WTC11 (cell line): ENCODE data around the gene SLC25A17.

ENCODE experiments used
- CBFB ChIP-seq: sonication (generic); formaldehyde crosslinking; IDR thresholded peaks from 2 replicates; pipeline ENCODE4 v1.8.1; 2022; ENCODE audit warnings: mild to moderate bottlenecking, low read depth, missing genetic modification reagents
- JAZF1 ChIP-seq: fragments of 250-450 bp; sonication (Bioruptor Pico); IDR thresholded peaks from 2 replicates; pipeline ENCODE4 v1.9.0; 2021; ENCODE audit warnings: moderate library complexity, mild to moderate bottlenecking, inconsistent platforms
- NR2C2 ChIP-seq: sonication (generic); formaldehyde crosslinking; IDR thresholded peaks from 2 replicates; pipeline ENCODE4 v1.8.0; 2022; ENCODE audit warnings: mild to moderate bottlenecking, missing genetic modification reagents
- TEAD1 ChIP-seq: sonication (generic); formaldehyde crosslinking; IDR thresholded peaks from 2 replicates; pipeline ENCODE4 v1.8.0; 2022; ENCODE audit warnings: mild to moderate bottlenecking, missing genetic modification reagents
- ZNF416 ChIP-seq: fragments of 250-450 bp; sonication (Bioruptor Pico); IDR thresholded peaks from 2 replicates; pipeline ENCODE4 v1.9.0; 2021; ENCODE audit warnings: mild to moderate bottlenecking, inconsistent platforms
- TF ChIP-seq, protein P1 (sequence below): fragments of 200-600 bp; IDR thresholded peaks from 2 replicates; pipeline ENCODE4 v1.8.0; 2022; ENCODE audit warnings: antibody characterized with exemption
- TF ChIP-seq, protein P2 (sequence below): sonication (generic); formaldehyde crosslinking; IDR thresholded peaks from 2 replicates; pipeline ENCODE4 v1.8.1; 2022; ENCODE audit warnings: low read depth, mild to moderate bottlenecking, moderate library complexity, missing genetic modification reagents, borderline replicate concordance

DNA sequence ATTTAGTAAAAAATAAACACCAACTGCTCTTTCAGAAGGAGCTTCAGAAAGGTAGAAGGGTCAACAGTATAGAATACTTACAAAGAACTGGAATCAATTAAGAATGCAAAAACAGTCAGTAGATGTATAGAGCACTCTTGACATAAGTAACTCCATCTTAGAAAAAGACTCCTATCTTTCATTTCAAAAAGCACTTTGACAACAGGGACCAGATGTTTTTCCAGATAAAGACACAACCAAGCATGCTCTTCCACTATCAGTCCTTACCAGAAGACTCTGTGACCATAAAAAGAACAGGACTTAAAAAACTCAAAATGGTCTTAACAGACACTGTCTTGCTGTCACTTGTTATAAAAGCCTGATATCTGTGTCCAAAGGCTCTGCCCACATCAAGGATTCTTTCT, 5.2 kb downstream of the SLC25A17 start:
- TF ChIP-seq JAZF1 (CRISPR knock-in tag): no peak
- TF ChIP-seq CBFB (CRISPR knock-in tag): no peak
- TF ChIP-seq NR2C2 (CRISPR knock-in tag): no peak
- TF ChIP-seq ZNF416 (CRISPR knock-in tag): no peak
- TF ChIP-seq, protein P1, sequence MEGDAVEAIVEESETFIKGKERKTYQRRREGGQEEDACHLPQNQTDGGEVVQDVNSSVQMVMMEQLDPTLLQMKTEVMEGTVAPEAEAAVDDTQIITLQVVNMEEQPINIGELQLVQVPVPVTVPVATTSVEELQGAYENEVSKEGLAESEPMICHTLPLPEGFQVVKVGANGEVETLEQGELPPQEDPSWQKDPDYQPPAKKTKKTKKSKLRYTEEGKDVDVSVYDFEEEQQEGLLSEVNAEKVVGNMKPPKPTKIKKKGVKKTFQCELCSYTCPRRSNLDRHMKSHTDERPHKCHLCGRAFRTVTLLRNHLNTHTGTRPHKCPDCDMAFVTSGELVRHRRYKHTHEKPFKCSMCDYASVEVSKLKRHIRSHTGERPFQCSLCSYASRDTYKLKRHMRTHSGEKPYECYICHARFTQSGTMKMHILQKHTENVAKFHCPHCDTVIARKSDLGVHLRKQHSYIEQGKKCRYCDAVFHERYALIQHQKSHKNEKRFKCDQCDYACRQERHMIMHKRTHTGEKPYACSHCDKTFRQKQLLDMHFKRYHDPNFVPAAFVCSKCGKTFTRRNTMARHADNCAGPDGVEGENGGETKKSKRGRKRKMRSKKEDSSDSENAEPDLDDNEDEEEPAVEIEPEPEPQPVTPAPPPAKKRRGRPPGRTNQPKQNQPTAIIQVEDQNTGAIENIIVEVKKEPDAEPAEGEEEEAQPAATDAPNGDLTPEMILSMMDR: no peak
- no peak for TF ChIP-seq TEAD1 (CRISPR knock-in tag)
- TF ChIP-seq, protein P2, sequence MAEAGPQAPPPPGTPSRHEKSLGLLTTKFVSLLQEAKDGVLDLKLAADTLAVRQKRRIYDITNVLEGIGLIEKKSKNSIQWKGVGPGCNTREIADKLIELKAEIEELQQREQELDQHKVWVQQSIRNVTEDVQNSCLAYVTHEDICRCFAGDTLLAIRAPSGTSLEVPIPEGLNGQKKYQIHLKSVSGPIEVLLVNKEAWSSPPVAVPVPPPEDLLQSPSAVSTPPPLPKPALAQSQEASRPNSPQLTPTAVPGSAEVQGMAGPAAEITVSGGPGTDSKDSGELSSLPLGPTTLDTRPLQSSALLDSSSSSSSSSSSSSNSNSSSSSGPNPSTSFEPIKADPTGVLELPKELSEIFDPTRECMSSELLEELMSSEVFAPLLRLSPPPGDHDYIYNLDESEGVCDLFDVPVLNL (CRISPR knock-in tag): no peak
